NCI-H2171 (cell line): ENCODE measurements around the gene TBC1D3K.
"Not testable (repeated sequence)": the region's sequence is repeated elsewhere in the genome, so short reads cannot be mapped to it uniquely, and the experiment has no call there.

ENCODE experiments used
- DNase-seq: peaks from one replicate; lab custom pipeline; 2025; lab: John Stamatoyannopoulos, UW

TBC1D3K gene

GRCh38 chr17:37924115-37924514, at the start of gene TBC1D3K:
Gene TBC1D3K (plus strand): TSS chr17:37924415. CDS start chr17:37926000, 1,585 bp downstream.
- not testable (repeated sequence) for DNase-seq

- no peak for DNase-seq
Measured at GRCh38 chr17:37884516-37884915, 39.7 kb upstream of the TBC1D3K start.

GRCh38 chr17:37885136-37885535, 39.1 kb upstream of the TBC1D3K start:
- DNase-seq, result no peak

GRCh38 chr17:37888881-37889280, 35.3 kb upstream of the TBC1D3K start:
- DNase-seq, result no peak

GRCh38 chr17:37896961-37897360, 27.3 kb upstream of the TBC1D3K start:
- not testable (repeated sequence) for DNase-seq
